Measurements from ENCODE around the gene CDC42EP2. TPM values are rescaled to one million over a fixed set of nuclear protein-coding genes. Genes with fewer than 3 reads are reported as not detected.

CDC42EP2 gene
- total RNA-seq, 1 experiment from 2014 or later, result 10.5 TPM

GRCh38 chr11:65290448-65291165 is 24.1 kb upstream of the CDC42EP2 start:
- H3K4me3 ChIP-seq, result no peak overlapping the region
- H3K27ac ChIP-seq, result peak overlapping the region; percentile 93
- H3K27me3 ChIP-seq (replicated peaks), result no peaks in the 10 kb centered on the region
- H3K36me3 ChIP-seq, result peaks cover 86% of the 10 kb centered on the region
- H3K4me1 ChIP-seq (replicated peaks), result peaks cover 35% of the 10 kb centered on the region
- H3K9me3 ChIP-seq (replicated peaks), result no peaks in the 10 kb centered on the region
- peak; percentile 87 to 89 for DNase-seq (ENCODE audit: low read depth in 1 of 2, low spot score in 2 of 2)

GRCh38 chr11:65291613-65292012 is 23.1 kb upstream of the CDC42EP2 start:
- peak; percentile 84 to 92 for DNase-seq (ENCODE audit: low read depth in 1 of 2, low spot score in 2 of 2)

DNA sequence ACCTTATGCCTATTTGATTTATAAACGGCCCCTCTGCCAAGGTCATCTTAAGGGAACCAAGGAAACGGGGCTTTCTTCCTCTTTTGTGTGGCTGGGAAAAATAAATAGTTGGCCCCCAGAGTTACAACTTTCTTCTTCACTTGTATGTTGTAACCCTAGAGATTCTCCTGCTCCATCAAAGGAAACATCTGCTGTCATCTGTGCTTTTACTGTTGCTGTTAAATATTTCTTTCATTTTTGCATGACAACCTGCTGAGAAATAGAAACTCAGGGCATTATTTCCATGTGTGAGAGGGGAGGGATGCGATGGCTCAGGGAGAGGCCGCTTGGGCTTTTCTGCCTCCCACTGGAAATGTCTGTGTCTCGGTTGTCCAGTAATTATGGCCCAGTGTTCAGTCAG is 21.8 kb upstream of the CDC42EP2 start:
- H3K36me3 ChIP-seq, result peaks cover 88% of the 10 kb centered on the region
- H3K27ac ChIP-seq, result peak overlapping the region; percentile 93
- H3K4me1 ChIP-seq (replicated peaks), result peaks cover 35% of the 10 kb centered on the region
- no peaks in the 10 kb centered on the region for H3K27me3 ChIP-seq (replicated peaks)
- no peaks in the 10 kb centered on the region for H3K9me3 ChIP-seq (replicated peaks)
- no peak overlapping the region for H3K4me3 ChIP-seq
- DNase-seq (ENCODE audit: low read depth in 1 of 2, low spot score in 2 of 2), result no peak

More at GRCh38 chr11:65291613-65292012, 23.1 kb upstream of the CDC42EP2 start:
- H3K27ac ChIP-seq, result peak overlapping the region; percentile 93
- no peaks in the 10 kb centered on the region for H3K9me3 ChIP-seq (replicated peaks)
- H3K36me3 ChIP-seq, result peaks cover 88% of the 10 kb centered on the region
- peaks cover 35% of the 10 kb centered on the region for H3K4me1 ChIP-seq (replicated peaks)
- H3K27me3 ChIP-seq (replicated peaks), result no peaks in the 10 kb centered on the region
- peak overlapping the region; percentile 3; the same call in 1 of the 2 replicates for H3K4me3 ChIP-seq

DNA sequence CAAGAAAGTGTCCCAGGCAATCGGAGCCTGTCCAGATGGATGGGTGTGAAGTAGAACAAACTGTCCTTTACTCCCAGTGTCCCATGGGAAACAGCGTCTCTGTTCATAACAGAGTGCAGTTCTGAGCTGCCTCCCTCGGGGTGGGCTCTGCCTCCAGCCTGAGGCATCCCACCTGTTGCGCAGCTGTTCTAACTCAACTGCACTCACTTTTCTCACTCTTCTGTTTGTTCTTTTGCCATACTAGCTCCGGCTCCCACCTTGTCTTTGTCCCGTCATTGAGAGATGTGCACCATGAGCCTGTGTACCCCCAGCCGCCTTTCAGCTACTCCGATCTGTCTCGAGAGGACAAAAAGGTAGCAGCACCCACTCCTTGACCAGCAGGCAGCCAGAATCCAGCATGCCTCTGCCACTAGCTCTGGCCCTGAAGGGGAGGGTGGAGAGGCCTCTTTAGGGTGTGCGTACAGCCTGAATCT is 20.7 kb upstream of the CDC42EP2 start:
- DNase-seq (ENCODE audit: low read depth in 1 of 2, low spot score in 2 of 2), result no peak
- Histone ChIP-seq H3K9me3 (replicated peaks) (no peaks in the 10 kb centered on the region), H3K36me3 (peaks cover 91% of the 10 kb centered on the region), H3K4me1 (replicated peaks) (peaks cover 35% of the 10 kb centered on the region), H3K4me3 (no peak overlapping the region), H3K27ac (no peak overlapping the region), H3K27me3 (replicated peaks) (no peaks in the 10 kb centered on the region)

DNA sequence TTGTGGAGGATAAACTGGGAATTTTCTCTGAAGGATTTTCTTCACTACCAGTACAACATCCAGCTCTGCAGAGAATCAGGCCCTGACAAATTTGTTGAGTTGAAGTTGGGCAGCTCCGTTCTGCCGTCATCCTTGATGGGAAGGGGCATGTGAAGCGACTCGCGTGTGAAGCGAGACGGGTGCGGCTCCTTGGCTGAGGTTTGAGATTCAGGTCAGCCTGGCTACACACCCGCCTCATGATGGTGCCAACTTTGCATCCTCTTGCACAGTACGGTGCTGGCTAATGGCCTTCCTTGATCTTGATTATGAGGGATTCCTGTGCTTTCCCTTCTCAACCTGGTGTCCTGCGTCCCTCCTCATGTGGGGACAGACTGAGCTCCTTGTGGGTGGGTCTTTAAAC is 19.7 kb upstream of the CDC42EP2 start:
- peaks cover 30% of the 10 kb centered on the region for H3K4me1 ChIP-seq (replicated peaks)
- H3K36me3 ChIP-seq, result peaks cover 91% of the 10 kb centered on the region
- no peak overlapping the region for H3K4me3 ChIP-seq
- no peaks in the 10 kb centered on the region for H3K9me3 ChIP-seq (replicated peaks)
- DNase-seq (ENCODE audit: low read depth in 1 of 2, low spot score in 2 of 2), result no peak
- no peaks in the 10 kb centered on the region for H3K27me3 ChIP-seq (replicated peaks)
- no peak overlapping the region for H3K27ac ChIP-seq

GRCh38 chr11:65295571-65296341 is 18.9 kb upstream of the CDC42EP2 start:
- Histone ChIP-seq H3K4me1 (replicated peaks) (peaks cover 23% of the 10 kb centered on the region), H3K27me3 (replicated peaks) (no peaks in the 10 kb centered on the region), H3K27ac (no peak overlapping the region), H3K36me3 (peaks cover 91% of the 10 kb centered on the region), H3K4me3 (no peak overlapping the region), H3K9me3 (replicated peaks) (no peaks in the 10 kb centered on the region)
- no peak for DNase-seq (ENCODE audit: low read depth in 1 of 2, low spot score in 2 of 2)

GRCh38 chr11:65297026-65297672 is 17.5 kb upstream of the CDC42EP2 start:
- Histone ChIP-seq H3K27ac (no peak overlapping the region), H3K36me3 (peaks cover 95% of the 10 kb centered on the region), H3K9me3 (replicated peaks) (no peaks in the 10 kb centered on the region), H3K4me1 (replicated peaks) (peaks cover 14% of the 10 kb centered on the region), H3K4me3 (no peak overlapping the region), H3K27me3 (replicated peaks) (no peaks in the 10 kb centered on the region)
- no peak for DNase-seq (ENCODE audit: low read depth in 1 of 2, low spot score in 2 of 2)

GRCh38 chr11:65298131-65298535 is 16.5 kb upstream of the CDC42EP2 start:
- H3K9me3 ChIP-seq (replicated peaks), result no peaks in the 10 kb centered on the region
- H3K4me3 ChIP-seq, result no peak overlapping the region
- H3K27me3 ChIP-seq (replicated peaks), result no peaks in the 10 kb centered on the region
- no peak overlapping the region for H3K27ac ChIP-seq
- peaks cover 93% of the 10 kb centered on the region for H3K36me3 ChIP-seq
- peaks cover 5% of the 10 kb centered on the region; the same call in 1 of the 2 replicates for H3K4me1 ChIP-seq (replicated peaks)
- no peak for DNase-seq (ENCODE audit: low read depth in 1 of 2, low spot score in 2 of 2)

DNA sequence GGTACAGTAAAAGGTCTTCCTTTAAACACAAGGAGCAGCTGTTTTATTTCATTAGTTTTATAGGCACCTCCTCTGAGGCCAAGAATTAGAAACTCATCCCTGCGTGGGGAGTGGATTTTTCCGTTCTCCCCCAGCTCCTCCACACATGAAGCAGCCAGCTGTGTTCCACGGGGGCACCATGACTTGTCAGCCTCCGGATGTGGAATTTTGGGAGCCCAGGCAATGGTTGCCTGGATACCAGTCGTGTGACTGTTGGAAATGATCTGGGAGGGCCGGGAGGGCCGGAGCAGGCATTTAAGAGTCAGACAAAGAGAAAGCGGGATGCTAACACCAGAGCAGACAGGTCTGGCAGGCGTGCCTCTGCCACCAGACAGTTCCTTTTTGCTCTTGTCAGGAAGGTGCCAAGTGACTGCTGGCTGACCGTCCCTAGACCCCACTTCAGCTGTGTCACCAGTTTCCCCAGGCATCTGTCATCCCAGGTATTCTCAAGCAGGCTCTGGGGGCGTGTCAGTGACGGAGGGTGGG is 15.9 kb upstream of the CDC42EP2 start:
- H3K27me3 ChIP-seq (replicated peaks), result no peaks in the 10 kb centered on the region
- no peak for DNase-seq (ENCODE audit: low read depth in 1 of 2, low spot score in 2 of 2)
- no peak overlapping the region for H3K4me3 ChIP-seq
- H3K36me3 ChIP-seq, result peaks cover 93% of the 10 kb centered on the region
- no peak overlapping the region for H3K27ac ChIP-seq
- H3K9me3 ChIP-seq (replicated peaks), result no peaks in the 10 kb centered on the region
- peaks cover 5% of the 10 kb centered on the region; the same call in 1 of the 2 replicates for H3K4me1 ChIP-seq (replicated peaks)

- Histone ChIP-seq H3K27ac (no peak overlapping the region), H3K9me3 (replicated peaks) (no peaks in the 10 kb centered on the region), H3K4me1 (replicated peaks) (peaks cover 5% of the 10 kb centered on the region; the same call in 1 of the 2 replicates), H3K27me3 (replicated peaks) (no peaks in the 10 kb centered on the region), H3K36me3 (peaks cover 84% of the 10 kb centered on the region), H3K4me3 (no peak overlapping the region)
- no peak for DNase-seq (ENCODE audit: low read depth in 1 of 2, low spot score in 2 of 2)
These were observed 13.9 kb upstream of the CDC42EP2 start for GRCh38 chr11:65300621-65301275.

DNA sequence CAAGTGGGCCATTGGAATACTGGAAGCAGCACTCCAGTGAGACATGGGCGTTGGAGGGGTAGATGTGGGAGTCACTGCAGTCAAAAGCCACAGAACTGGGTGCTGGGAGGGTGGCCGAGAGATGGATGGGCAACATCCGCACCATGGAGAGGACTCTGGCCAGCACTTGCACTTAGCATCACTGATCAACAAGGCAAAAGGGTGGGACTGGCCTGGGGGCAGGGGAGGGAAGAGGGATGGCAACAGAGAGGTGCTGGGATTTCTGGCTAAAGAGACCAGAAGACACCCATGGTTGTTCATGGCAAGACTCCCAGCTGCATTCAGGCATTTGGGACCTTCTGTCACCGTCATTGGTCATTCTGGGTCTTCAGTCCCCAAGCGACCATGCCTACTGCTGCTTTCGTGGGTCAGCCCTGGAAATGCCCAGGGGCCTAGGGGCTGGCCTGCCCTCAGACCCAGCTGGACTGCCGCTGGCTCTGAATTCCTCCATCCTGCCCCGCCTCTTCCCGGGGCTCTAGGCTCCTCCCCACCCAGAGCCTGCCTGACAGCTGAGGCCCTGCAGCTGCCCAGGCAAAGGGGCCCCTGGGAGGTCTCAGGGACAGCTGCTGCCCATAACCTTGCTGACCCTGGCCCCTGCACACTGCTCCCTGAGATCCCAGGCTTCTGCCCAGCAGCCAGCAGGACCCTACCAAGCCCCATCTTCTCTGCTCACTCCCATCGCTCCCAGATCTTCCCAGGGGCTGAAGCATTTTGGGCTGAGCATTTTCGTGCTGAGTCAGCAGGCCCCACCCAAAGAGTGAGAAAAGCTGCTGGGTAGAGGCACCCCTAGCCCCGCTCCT is 13.0 kb upstream of the CDC42EP2 start:
- no peaks in the 10 kb centered on the region for H3K9me3 ChIP-seq (replicated peaks)
- peaks cover 5% of the 10 kb centered on the region; the same call in 1 of the 2 replicates for H3K4me1 ChIP-seq (replicated peaks)
- H3K27ac ChIP-seq, result no peak overlapping the region
- peaks cover 78% of the 10 kb centered on the region for H3K36me3 ChIP-seq
- no peaks in the 10 kb centered on the region for H3K27me3 ChIP-seq (replicated peaks)
- H3K4me3 ChIP-seq, result no peak overlapping the region
- no peak for DNase-seq (ENCODE audit: low read depth in 1 of 2, low spot score in 2 of 2)

GRCh38 chr11:65303555-65303954 is 11.1 kb upstream of the CDC42EP2 start:
- no peak overlapping the region for H3K4me3 ChIP-seq
- H3K36me3 ChIP-seq, result peaks cover 60% of the 10 kb centered on the region
- no peak overlapping the region for H3K27ac ChIP-seq
- H3K9me3 ChIP-seq (replicated peaks), result no peaks in the 10 kb centered on the region
- peaks cover 15% of the 10 kb centered on the region for H3K4me1 ChIP-seq (replicated peaks)
- no peaks in the 10 kb centered on the region for H3K27me3 ChIP-seq (replicated peaks)
- no peak for DNase-seq (ENCODE audit: low read depth in 1 of 2, low spot score in 2 of 2)

All from SJSA1 (cell line).